Mucosa of descending colon (tissue), 3 donors: Measurements from ENCODE around the gene NFAM1. TPM values are rescaled to one million over a fixed set of nuclear protein-coding genes. Genes with fewer than 3 reads are reported as not detected.

Experiments
- ATAC-seq: fragments of 200-7000 bp; cut with Tn5 transposase; one replicate; pipeline ENCODE4 v1.9.1; 2020; ENCODE audit warnings: mild to moderate bottlenecking, moderate library complexity
- DNase-seq, 3 donors: peaks; one replicate each; pipeline ENCODE4 v3.0.0-alpha.2; 2020
- H3K36me3 ChIP-seq: fragments of 200-600 bp; one replicate; pipeline ENCODE4 v1.8.0; 2021; ENCODE audit warnings: low read depth, mild to moderate bottlenecking
- H3K4me1 ChIP-seq: fragments of 200-600 bp; one replicate; pipeline ENCODE4 v1.8.0; 2021; ENCODE audit warnings: low read depth, mild to moderate bottlenecking
- H3K4me3 ChIP-seq: fragments of 200-600 bp; one replicate; pipeline ENCODE4 v1.8.0; 2021; ENCODE audit warnings: mild to moderate bottlenecking
- H3K9me3 ChIP-seq: fragments of 200-600 bp; one replicate; pipeline ENCODE4 v1.8.0; 2021; ENCODE audit warnings: mild to moderate bottlenecking
- intact Hi-C, 2 donors: fragments of 100-400 bp; cut with DNase I in 1 of 2; cut with micrococcal nuclease in 1 of 2; formaldehyde crosslinking; loops; one replicate each; pipeline versions ENCODE4 v1.11.0 to v1.11.1; 2022; cut with DNase I, micrococcal nuclease
- total RNA-seq, 3 donors: library from RNA; stranded (reverse); fragmentation: NEBNext Ultra II Directional in 2 of 3; extraction: Animal tissue kit (Norgen Biotek cat#: 25700) in 2 of 3; gene quantifications; one replicate each; pipeline versions ENCODE4 v1.2.1 to v1.2.4, GENCODE V29; 2021 to 2023
- TF ChIP-seq, protein P1 (sequence below): fragments of 200-600 bp; IDR thresholded peaks from one replicate; pipeline ENCODE4 v1.8.0; 2022; ENCODE audit warnings: antibody characterized with exemption, mild to moderate bottlenecking
- donor health status: DM: no; HTN: no; CAD: no; lungs with moderate emphysema.
- donor health status: DM: no; HTN: no; CAD: no.
- donor health status: DM: no; HTN: yes; CAD: no.

NFAM1 gene
- total RNA-seq, 3 donors from 2014 or later, result 0.46 to 3.1 (median 2.9) TPM

DNA sequence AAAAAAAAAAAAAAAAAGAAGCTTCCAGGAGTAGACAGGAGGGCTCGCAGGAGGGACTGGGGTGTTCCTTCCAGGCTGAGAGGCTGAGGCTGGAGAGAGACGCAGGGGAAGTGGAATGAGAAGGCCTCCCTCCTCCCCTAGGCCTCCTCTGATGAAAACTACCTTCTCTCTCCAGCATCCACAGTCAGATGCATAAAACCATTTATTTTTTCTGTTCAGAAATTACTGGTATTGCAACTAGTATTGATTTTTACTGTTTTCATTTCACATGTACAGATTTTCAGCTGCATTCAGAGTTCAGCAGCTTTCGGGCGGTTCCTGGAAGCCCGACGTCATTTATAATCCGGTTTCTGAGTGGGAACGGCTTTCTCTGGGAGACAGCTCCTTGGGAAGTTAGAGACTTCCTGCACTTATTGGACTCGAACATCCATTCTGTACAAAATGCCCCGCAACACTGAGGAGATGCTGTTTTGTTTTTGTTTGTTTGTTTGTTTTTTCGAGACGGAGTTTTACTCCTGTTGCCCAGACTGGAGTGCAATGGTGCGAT, 6.9 kb upstream of the NFAM1 start:
- intact Hi-C loops, result loop anchor here in 1 of 2 donors (10.0 kb wide), 1 partner anchor 274 kb away; no protein-coding TSS in a partner anchor
- Histone ChIP-seq H3K9me3 (no peaks in the 10 kb centered on the region), H3K4me3 (no peak overlapping the region), H3K4me1 (peaks cover under 1% of the 10 kb centered on the region), H3K36me3 (no peaks in the 10 kb centered on the region)
- no peak for ATAC-seq
- TF ChIP-seq, protein P1, sequence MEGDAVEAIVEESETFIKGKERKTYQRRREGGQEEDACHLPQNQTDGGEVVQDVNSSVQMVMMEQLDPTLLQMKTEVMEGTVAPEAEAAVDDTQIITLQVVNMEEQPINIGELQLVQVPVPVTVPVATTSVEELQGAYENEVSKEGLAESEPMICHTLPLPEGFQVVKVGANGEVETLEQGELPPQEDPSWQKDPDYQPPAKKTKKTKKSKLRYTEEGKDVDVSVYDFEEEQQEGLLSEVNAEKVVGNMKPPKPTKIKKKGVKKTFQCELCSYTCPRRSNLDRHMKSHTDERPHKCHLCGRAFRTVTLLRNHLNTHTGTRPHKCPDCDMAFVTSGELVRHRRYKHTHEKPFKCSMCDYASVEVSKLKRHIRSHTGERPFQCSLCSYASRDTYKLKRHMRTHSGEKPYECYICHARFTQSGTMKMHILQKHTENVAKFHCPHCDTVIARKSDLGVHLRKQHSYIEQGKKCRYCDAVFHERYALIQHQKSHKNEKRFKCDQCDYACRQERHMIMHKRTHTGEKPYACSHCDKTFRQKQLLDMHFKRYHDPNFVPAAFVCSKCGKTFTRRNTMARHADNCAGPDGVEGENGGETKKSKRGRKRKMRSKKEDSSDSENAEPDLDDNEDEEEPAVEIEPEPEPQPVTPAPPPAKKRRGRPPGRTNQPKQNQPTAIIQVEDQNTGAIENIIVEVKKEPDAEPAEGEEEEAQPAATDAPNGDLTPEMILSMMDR, result no peak
- no peak for DNase-seq

DNA sequence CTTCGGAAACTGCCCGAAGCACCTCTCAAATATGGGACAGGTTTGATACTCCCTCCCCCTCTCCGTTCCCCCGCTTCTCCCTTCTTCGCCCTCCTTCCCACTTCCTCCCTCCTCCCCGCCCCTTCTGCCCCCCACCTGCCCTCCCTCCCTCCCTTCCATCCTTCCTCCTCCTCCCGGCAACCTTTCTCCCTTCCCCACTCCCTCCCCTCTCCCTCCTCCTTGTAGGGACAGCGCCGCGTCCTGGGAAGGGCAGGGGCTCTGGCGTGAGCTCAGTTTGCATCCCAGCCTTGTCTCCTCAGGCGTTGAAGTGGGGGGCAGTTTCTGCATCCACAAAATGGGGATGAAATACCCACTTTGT, 6.1 kb upstream of the NFAM1 start:
- ATAC-seq, result peak; percentile 2
- Histone ChIP-seq H3K9me3 (no peaks in the 10 kb centered on the region), H3K4me3 (no peak overlapping the region), H3K36me3 (no peaks in the 10 kb centered on the region), H3K4me1 (no peaks in the 10 kb centered on the region)
- intact Hi-C loops, result loop anchor here in 1 of 2 donors (10.0 kb wide), 1 partner anchor 273 kb away; no protein-coding TSS in a partner anchor
- TF ChIP-seq, protein P1, result no peak
- DNase-seq, result no peak

DNA sequence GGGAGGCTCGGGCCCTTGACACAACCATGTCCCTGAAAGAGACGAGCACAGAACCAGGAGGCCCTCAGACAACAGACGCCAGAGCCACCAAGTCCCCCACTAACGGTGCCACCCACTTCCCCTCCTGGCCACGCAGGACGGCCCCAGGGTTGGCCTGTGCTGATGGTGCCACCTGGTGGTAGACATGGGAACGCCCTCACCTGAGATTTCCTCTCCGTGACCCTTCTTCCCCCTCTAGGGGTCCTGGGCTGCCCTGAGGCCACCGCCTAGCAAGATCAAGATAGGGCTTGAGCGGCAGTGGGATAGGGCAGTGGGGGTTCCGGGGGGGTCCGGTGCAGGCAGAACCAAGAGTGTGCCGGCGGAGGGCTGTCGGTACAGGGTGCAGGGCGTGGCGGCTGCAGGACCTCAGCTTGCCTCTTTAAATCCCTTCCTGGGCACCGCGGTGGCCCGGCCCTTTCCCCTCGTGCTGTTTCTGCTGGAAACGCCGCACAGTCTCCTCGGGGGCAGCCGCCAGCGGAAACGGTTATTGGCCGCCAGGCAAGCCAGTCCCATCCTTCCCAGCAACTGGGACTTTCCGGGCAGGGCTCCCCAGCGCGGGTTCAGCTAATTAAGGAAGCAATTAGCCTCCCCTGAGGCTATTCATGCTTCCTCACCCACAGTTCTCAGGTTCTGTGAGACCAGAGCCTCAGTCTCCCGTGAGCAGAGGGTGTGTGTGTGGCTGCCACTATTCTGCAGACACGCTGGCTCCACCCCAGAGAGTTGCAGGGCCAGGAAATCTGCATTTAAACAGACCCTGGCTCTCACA, 5.5 kb upstream of the NFAM1 start:
- TF ChIP-seq, protein P1, result peak; percentile 84
- Histone ChIP-seq H3K4me3 (no peak overlapping the region), H3K4me1 (no peaks in the 10 kb centered on the region), H3K9me3 (no peaks in the 10 kb centered on the region), H3K36me3 (no peaks in the 10 kb centered on the region)
- ATAC-seq (peak; percentile 92), DNase-seq (peak; percentile 81 to 85 (median 84))
- intact Hi-C loops, result loop anchor here (2.0 to 10.0 kb wide), 2 partner anchors 269 to 273 kb away; no protein-coding TSS in a partner anchor

DNA sequence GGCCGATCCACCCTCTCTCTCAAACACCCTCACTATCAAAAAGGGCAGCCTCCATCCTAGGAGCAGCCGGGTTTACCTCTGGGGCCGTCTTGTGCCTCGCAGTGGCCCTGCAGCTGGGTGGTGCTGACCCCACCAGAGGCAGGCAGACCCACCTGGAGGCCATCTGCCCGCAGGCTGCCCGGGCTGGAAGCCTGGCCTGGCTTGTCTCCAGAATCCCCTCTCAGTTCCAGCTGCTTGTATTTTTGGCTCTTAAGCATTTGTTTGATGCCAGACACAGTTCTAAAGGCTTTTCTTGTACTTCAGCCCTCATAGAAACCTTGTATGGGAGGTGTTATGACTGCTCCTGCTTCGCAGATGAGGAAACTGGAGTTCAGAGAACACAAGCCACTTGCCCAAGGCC, 4.2 kb upstream of the NFAM1 start:
- H3K9me3 ChIP-seq, result no peaks in the 10 kb centered on the region
- DNase-seq (no peak), ATAC-seq (no peak)
- intact Hi-C loops, result loop anchor here (2.0 to 10.0 kb wide), 2 partner anchors 268 to 272 kb away; no protein-coding TSS in a partner anchor
- TF ChIP-seq, protein P1, result no peak
- no peaks in the 10 kb centered on the region for H3K4me1 ChIP-seq
- H3K4me3 ChIP-seq, result no peak overlapping the region
- no peaks in the 10 kb centered on the region for H3K36me3 ChIP-seq

DNA sequence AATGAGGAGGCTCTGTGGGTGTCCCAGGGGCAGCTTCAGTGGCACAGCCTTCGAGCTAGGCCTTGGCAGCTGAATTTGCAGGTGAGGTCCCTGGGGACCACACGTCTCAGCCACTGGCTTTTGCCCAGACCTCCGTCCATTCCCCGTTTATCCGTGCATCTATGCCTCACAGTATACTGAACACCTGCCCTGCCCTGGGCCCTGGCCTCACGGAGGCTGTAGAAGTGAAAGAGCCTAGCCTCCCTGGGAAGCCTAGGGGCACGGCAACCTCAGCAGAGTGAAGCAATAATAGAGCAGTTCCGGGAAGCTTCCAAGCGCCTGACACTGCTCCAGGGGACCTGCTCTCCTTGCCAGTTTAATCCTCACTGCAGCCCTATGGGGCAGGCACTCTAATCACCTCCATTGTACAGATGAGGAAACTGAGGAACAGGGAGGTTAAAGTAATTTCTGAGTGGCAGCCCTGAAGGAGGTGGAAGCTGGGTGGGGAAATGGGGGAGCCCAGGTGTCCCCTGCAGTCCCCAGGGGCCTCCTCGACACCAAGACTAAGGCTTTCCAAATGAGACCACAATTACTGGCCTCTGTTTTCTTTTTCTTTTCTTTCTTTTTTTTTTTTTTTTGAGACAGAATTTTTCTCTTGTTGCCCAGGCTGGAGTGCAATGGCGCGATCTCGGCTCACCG, 2.7 kb upstream of the NFAM1 start:
- DNase-seq, result no peak
- Histone ChIP-seq H3K36me3 (no peaks in the 10 kb centered on the region), H3K9me3 (no peaks in the 10 kb centered on the region), H3K4me3 (no peak overlapping the region), H3K4me1 (no peaks in the 10 kb centered on the region)
- no peak for ATAC-seq
- intact Hi-C loops, result loop anchor here in 1 of 2 donors (10.0 kb wide), 1 partner anchor 270 kb away; no protein-coding TSS in a partner anchor
- TF ChIP-seq, protein P1, result no peak
